HepG2 (cell line): ENCODE results near the gene CMYA5. TPM values are rescaled to one million over a fixed set of nuclear protein-coding genes. Genes with fewer than 3 reads are reported as not detected.

ENCODE experiments used
- ATAC-seq: fragments of 200-7000 bp; cut with Tn5 transposase; 3 replicates; pipeline ENCODE4 v1.9.1; 2020; ENCODE audit warnings: mild to moderate bottlenecking, moderate library complexity
- BruUV-seq: library from RNA; stranded (reverse); fragments of 400-500 nt; replicated peaks from 2 replicates; lab custom pipeline; 2021; lab: Mats Ljungman, UMichigan
- CTCF ChIA-PET: fragments of 300-600 bp; formaldehyde crosslinking; extraction: SDS; loops from one replicate; lab custom pipeline; 2021; ENCODE audit warnings: low total read pairs, inconsistent platforms, low intra/inter-chr PET ratio; lab: Yijun Ruan, JAX
- POLR2A ChIA-PET: fragments of 350-600 bp; sonication (Branson Sonifier 250); formaldehyde crosslinking; loops from one replicate; lab custom pipeline; 2020; ENCODE audit warnings: antibody characterized with exemption, inconsistent platforms; lab: Yijun Ruan, JAX
- DNase-seq: peaks from one replicate; pipeline ENCODE4 v3.0.0-alpha.2; 2015; ENCODE audit warnings: low spot score
- FAIRE-seq: peaks from 3 replicates; lab custom pipeline; 2011; peaks lifted over from hg19 to GRCh38; lab: Jason Lieb, UNC
- H2AFZ ChIP-seq: one replicate; pipeline ENCODE4 v1.6.1; 2011; ENCODE audit warnings: low read length, inconsistent platforms
- H3K27ac ChIP-seq: fragments of 300-600 bp; 3 replicates; pipeline ENCODE4 v1.8.0; 2011; ENCODE audit warnings: mixed run types, mild to moderate bottlenecking, mixed read lengths, low read length, inconsistent platforms; ENCODE audit not compliant: insufficient read depth; ENCODE audit errors: extremely low read length
- H3K27me3 ChIP-seq, 2 experiments: fragments of 200-600 bp in 1 of 2; 2 replicates in 1 of 2; 3 replicates in 1 of 2; pipeline versions ENCODE4 v1.6.0 to v1.8.0; 2011; ENCODE audit warnings: low read length in 2 of 2, mild to moderate bottlenecking in 2 of 2, moderate library complexity in 2 of 2, inconsistent platforms in 1 of 2; ENCODE audit not compliant: insufficient read depth in 2 of 2, control insufficient read depth in 1 of 2
- H3K36me3 ChIP-seq, 2 experiments: fragments of 200-600 bp in 1 of 2; replicated peaks in 1 of 2; 2 replicates in 1 of 2; 3 replicates in 1 of 2; pipeline versions ENCODE4 v1.5.1 to v1.8.0; 2011; ENCODE audit warnings: low read length in 2 of 2, inconsistent platforms in 1 of 2; ENCODE audit not compliant: insufficient read depth in 2 of 2, control insufficient read depth in 1 of 2
- H3K4me1 ChIP-seq: 2 replicates; pipeline ENCODE4 v1.5.1; 2012; ENCODE audit warnings: low read length, inconsistent platforms; ENCODE audit not compliant: insufficient read depth
- H3K4me2 ChIP-seq: 2 replicates; pipeline ENCODE4 v1.6.0; 2011; ENCODE audit warnings: low read depth, low read length, inconsistent platforms
- H3K4me3 ChIP-seq, 3 experiments: fragments of 200-600 bp in 1 of 3; sonication (generic), shearing (Covaris generic) in 1 of 3; replicated peaks in 1 of 3; 2 replicates each; pipeline ENCODE4 v1.5.1; 2011 to 2016; ENCODE audit warnings: low read length in 3 of 3, inconsistent platforms in 2 of 3, low read depth in 2 of 3, mild to moderate bottlenecking in 2 of 3, control low read depth in 1 of 3, mixed read lengths in 1 of 3; ENCODE audit not compliant: insufficient read depth in 1 of 3
- H3K79me2 ChIP-seq: one replicate; pipeline ENCODE4 v1.6.1; 2011; ENCODE audit warnings: low read length, inconsistent platforms; ENCODE audit not compliant: insufficient read depth
- H3K9ac ChIP-seq: 2 replicates; pipeline ENCODE4 v1.6.0; 2011; ENCODE audit warnings: mild to moderate bottlenecking, low read depth, low read length, inconsistent platforms; ENCODE audit not compliant: insufficient read depth
- H3K9me3 ChIP-seq: 2 replicates; pipeline ENCODE4 v1.5.1; 2012; ENCODE audit warnings: mild to moderate bottlenecking, low read length
- H4K20me1 ChIP-seq: 2 replicates; pipeline ENCODE4 v1.6.0; 2011; ENCODE audit warnings: inconsistent platforms, mild to moderate bottlenecking, low read length, moderate library complexity; ENCODE audit not compliant: insufficient read depth
- BRCA1 ChIP-seq: sonication (generic); formaldehyde crosslinking; IDR thresholded peaks from 2 replicates; pipeline ENCODE4 v1.4.0; 2020; ENCODE audit warnings: missing genetic modification reagents
- ELF1 ChIP-seq: sonication (generic); formaldehyde crosslinking; IDR thresholded peaks from 2 replicates; pipeline ENCODE4 v1.4.0; 2020; ENCODE audit warnings: missing genetic modification reagents
- HMGA1 ChIP-seq: sonication (generic); formaldehyde crosslinking; conservative IDR thresholded peaks from 2 replicates; pipeline ENCODE4 v1.4.0; 2020; ENCODE audit warnings: missing genetic modification reagents
- HNF4A ChIP-seq: sonication (generic); formaldehyde crosslinking; IDR thresholded peaks from 2 replicates; pipeline ENCODE4 v1.4.0; 2020; ENCODE audit warnings: missing genetic modification reagents
- LRRFIP1 ChIP-seq: sonication (generic); formaldehyde crosslinking; conservative IDR thresholded peaks from 2 replicates; pipeline ENCODE4 v1.4.0; 2020; ENCODE audit warnings: missing genetic modification reagents
- MLX ChIP-seq: IDR thresholded peaks from 2 replicates; pipeline ENCODE4 v1.6.1; 2016
- MZF1 ChIP-seq: sonication (generic); formaldehyde crosslinking; IDR thresholded peaks from 2 replicates; pipeline ENCODE4 v1.8.1; 2023; ENCODE audit warnings: mild to moderate bottlenecking, missing genetic modification reagents, borderline replicate concordance
- SRY ChIP-seq: sonication (generic); formaldehyde crosslinking; IDR thresholded peaks from 2 replicates; pipeline ENCODE4 v1.8.0; 2022; ENCODE audit warnings: mild to moderate bottlenecking, missing genetic modification reagents
- TAF15 ChIP-seq: fragments of 200-400 bp; formaldehyde crosslinking; IDR thresholded peaks from one replicate; pipeline ENCODE4 v1.6.1; 2018; ENCODE audit warnings: mild to moderate bottlenecking, low read depth, low read length; ENCODE audit not compliant: poor library complexity, severe bottlenecking
- TBX3 ChIP-seq: fragments of 450-650 bp; IDR thresholded peaks from 2 replicates; pipeline ENCODE4 v1.6.1; 2017; ENCODE audit warnings: antibody characterized with exemption, mild to moderate bottlenecking, inconsistent platforms, borderline replicate concordance
- U2AF1 ChIP-seq: fragments of 200-400 bp; formaldehyde crosslinking; optimal IDR thresholded peaks from 2 replicates; pipeline ENCODE3; 2017; ENCODE audit warnings: mild to moderate bottlenecking, low read depth, low read length
- U2AF2 ChIP-seq: fragments of 200-400 bp; formaldehyde crosslinking; IDR thresholded peaks from 2 replicates; pipeline ENCODE4 v1.6.1; 2017; ENCODE audit warnings: low read depth, mild to moderate bottlenecking, low read length
- ZBTB7A ChIP-seq: sonication (generic); formaldehyde crosslinking; IDR thresholded peaks from 2 replicates; pipeline ENCODE4 v1.8.0; 2022; ENCODE audit warnings: mild to moderate bottlenecking, missing genetic modification reagents
- ZNF101 ChIP-seq: sonication (generic); formaldehyde crosslinking; IDR thresholded peaks from 2 replicates; pipeline ENCODE4 v1.4.0; 2020; ENCODE audit warnings: mild to moderate bottlenecking, low read depth, missing genetic modification reagents, borderline replicate concordance
- ZNF639 ChIP-seq: conservative IDR thresholded peaks from 2 replicates; pipeline ENCODE4 v1.6.1; 2018; ENCODE audit warnings: missing genetic modification reagents
- WGBS: methylation state at CpG from one replicate; pipeline ENCODE4 v1.1.6; 2017; ENCODE audit warnings: low lambda C conversion rate; 5-methylcytosine and 5-hydroxymethylcytosine counted together
- in situ Hi-C: cut with HindIII; loops from 2 replicates; pipeline ENCODE4 v1.10.0; 2017; ENCODE audit warnings: low pct_unique_long_range_greater_than_20kb; ENCODE audit not compliant: extremely low pct_ligation_motif_present
- intact Hi-C: fragments of 100-400 bp; cut with micrococcal nuclease; formaldehyde crosslinking; loops from one replicate; pipeline ENCODE4 v1.10.0; 2022; ENCODE audit not compliant: unreplicated experiment
- polyA plus RNA-seq, 8 experiments: library from polyadenylated mRNA; depleted of rRNA in 3 of 8; stranded (reverse) in 7 of 8; unstranded in 1 of 8; fragments of >200 nt; fragmentation: Illumina TruSeq in 4 of 8; extraction: Trizol in 4 of 8; gene quantifications; 2 replicates each; pipeline versions ENCODE4 v1.2.1 to v1.2.3, GENCODE V29; 2011 to 2016; ENCODE audit warnings: low read depth in 4 of 8, missing spikeins in 1 of 8, mixed read lengths in 1 of 8; ENCODE audit not compliant: insufficient read depth in 1 of 8
- total RNA-seq, 5 experiments: library from RNA; depleted of rRNA; stranded (reverse); fragments of >200 nt; fragmentation: Illumina TruSeq; extraction: Trizol; gene quantifications; 2 replicates each; pipeline ENCODE4 v1.2.3, GENCODE V29; 2016; ENCODE audit warnings: low read depth in 1 of 5

CMYA5 gene
- total and polyA plus RNA-seq, 2 of the 13 experiments (the other 11 are each of a cell fraction or from before 2014, with no cell fraction given): 0.13 to 0.51 TPM

- no TSS peak for BruUV-seq
- in situ Hi-C loops: no loop called here
- intact Hi-C loops: no loop called here
- FAIRE-seq (no peak), DNase-seq (no peak), ATAC-seq (no peak)
- CTCF ChIA-PET: no interaction called here
- H3K27ac ChIP-seq: no peak overlapping the region
- POLR2A ChIA-PET: no interaction called here
- 58% methylated on average over 3 of the region's 3 CpGs for WGBS
- H3K27me3 ChIP-seq: peaks cover 5 to 33% of the 10 kb centered on the region in 2 experiments; a peak in 4 of 5 replicates
- H3K36me3 ChIP-seq: no peaks in the 10 kb centered on the region
- H3K79me2 ChIP-seq: no peaks in the 10 kb centered on the region
- no peaks in the 10 kb centered on the region for H3K9me3 ChIP-seq
- H3K9ac ChIP-seq: no peak overlapping the region
- no peak overlapping the region for H3K4me2 ChIP-seq
- H4K20me1 ChIP-seq: no peaks in the 10 kb centered on the region
- no peak overlapping the region for H3K4me3 ChIP-seq
- H2AFZ ChIP-seq: no peak overlapping the region
- no peaks in the 10 kb centered on the region for H3K4me1 ChIP-seq
- TF ChIP-seq BRCA1 (CRISPR knock-in tag) (no peak), TAF15 (no peak), U2AF2 (no peak)
Measured at GRCh38 chr5:79730564-79730963, 40.9 kb downstream of the CMYA5 start.

GRCh38 chr5:79731775-79732174 is 42.1 kb downstream of the CMYA5 start:
- ATAC-seq: no peak
- no TSS peak for BruUV-seq

More at GRCh38 chr5:79731775-79732174, 42.1 kb downstream of the CMYA5 start:
- ChIA-PET POLR2A (no interaction called here), CTCF (no interaction called here)
- no peaks in the 10 kb centered on the region for H3K4me1 ChIP-seq
- FAIRE-seq: no peak
- TF ChIP-seq MLX (CRISPR knock-in tag): no peak
- no peak for TF ChIP-seq HNF4A (CRISPR knock-in tag)
- no peak for TF ChIP-seq MZF1 (CRISPR knock-in tag)
- TF ChIP-seq TBX3: no peak
- TF ChIP-seq U2AF1: no peak
- no peak for TF ChIP-seq LRRFIP1 (CRISPR knock-in tag)
- TF ChIP-seq HMGA1 (CRISPR knock-in tag): no peak
- no peak for TF ChIP-seq ELF1 (CRISPR knock-in tag)
- TF ChIP-seq SRY (CRISPR knock-in tag): no peak
- TF ChIP-seq ZNF639 (CRISPR knock-in tag): no peak
- TF ChIP-seq ZNF101 (CRISPR knock-in tag): no peak
- no peak for TF ChIP-seq ZBTB7A (CRISPR knock-in tag)
- no peaks in the 10 kb centered on the region for H4K20me1 ChIP-seq
- no peaks in the 10 kb centered on the region for H3K36me3 ChIP-seq
- no peak overlapping the region for H3K4me2 ChIP-seq
- no peaks in the 10 kb centered on the region for H3K79me2 ChIP-seq
- in situ Hi-C loops (no loop called here), intact Hi-C loops (no loop called here)
- peaks cover 5 to 42% of the 10 kb centered on the region in 2 experiments; a peak in 4 of 5 replicates for H3K27me3 ChIP-seq
- H3K9ac ChIP-seq: no peak overlapping the region
- no peak overlapping the region for H3K27ac ChIP-seq
- no peak overlapping the region for H2AFZ ChIP-seq
- 93% methylated on average over 2 of the region's 2 CpGs for WGBS
- H3K4me3 ChIP-seq: no peak overlapping the region
- H3K9me3 ChIP-seq: no peaks in the 10 kb centered on the region
- no peak for DNase-seq
